ELR (cell line): ENCODE results near the gene TRAK1.
"Not testable (repeated sequence)": the region's sequence is repeated elsewhere in the genome, so short reads cannot be mapped to it uniquely, and the experiment has no call there.

Source experiments
- DNase-seq: peaks from one replicate; pipeline ENCODE4 v3.0.0-alpha.2; 2015; ENCODE audit warnings: low read depth

Gene TRAK1

DNA sequence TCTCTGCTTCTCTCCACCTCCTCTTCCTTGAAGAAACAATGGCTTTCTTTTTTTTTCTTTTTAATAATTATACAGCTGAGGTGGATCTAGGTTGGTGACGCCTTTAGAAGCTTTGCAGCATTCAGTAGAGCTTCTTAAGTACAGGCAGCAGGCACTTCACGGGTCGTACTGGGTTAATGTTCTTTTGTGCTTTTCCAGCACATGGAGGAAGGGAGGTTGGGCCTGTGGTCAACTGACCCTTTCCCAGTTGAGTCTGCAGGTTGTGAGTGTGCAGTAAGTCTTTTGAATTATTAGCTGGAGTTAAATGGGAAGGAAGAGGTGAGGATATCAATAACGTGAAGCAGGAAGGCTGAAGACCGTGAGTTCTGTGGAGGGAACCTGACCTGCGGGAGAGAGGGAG lies 7.0 kb downstream of the TRAK1 start:
- no peak for DNase-seq

DNA sequence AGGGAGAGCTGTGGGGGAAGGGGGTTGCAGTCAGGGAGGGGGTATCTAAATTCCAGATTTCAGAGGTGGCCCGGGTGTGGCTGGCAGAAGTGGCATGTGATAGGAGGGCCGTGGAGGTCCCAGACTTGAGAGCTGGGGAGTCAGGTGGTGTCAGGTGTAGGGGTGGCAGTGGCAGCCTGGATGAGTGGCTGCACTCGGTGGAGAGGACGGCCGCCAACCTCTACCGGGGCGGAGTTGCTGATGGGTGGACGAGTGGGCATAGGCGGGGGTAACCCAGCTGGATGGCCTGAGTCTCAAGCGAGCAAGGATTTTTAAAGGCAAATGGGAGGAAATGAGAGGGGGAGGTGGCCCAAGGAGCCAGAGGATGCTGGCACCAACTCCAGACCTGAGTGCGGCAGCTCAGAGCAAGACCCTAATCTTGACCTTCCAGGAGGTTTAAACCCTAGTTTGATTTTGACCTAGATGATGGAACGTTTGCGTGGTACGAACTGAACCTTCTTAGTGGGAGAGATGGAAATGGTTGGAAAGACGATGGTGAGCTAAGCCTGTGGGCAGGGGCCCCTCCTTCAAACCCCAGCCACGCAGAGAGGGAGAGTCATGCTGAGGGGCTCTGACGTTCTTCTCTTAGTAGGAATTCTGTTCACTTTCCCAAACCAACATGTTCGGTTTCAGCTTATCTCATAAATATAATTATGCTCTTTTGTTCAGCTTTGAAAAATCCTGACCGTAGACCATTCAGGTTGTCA lies 8.0 kb downstream of the TRAK1 start:
- DNase-seq = no peak

GRCh38 chr3:42101048-42101447 lies 9.9 kb downstream of the TRAK1 start:
- peak; percentile 62 for DNase-seq

DNA sequence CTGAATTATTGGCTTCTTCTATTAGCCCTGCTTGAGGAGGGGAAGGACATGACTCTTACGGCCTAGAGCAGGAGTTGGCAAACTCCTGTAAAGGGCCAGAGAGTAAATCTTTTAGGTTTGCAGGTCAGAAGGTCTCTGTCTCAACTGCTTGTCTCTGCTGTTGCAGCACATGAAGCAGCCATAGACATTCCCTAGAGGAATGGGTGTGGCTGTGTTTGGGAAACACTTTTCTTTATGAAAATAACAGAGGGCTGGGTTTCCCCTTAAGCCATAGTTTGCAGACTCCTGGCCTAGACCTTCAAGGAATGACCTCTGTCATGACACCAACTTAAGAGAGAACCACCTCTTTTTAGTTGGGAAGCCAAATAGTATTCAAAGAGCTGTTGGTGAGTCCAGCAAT lies 10.3 kb downstream of the TRAK1 start:
- DNase-seq = no peak

- no peak for DNase-seq
Observed at GRCh38 chr3:42102571-42102970, 11.4 kb downstream of the TRAK1 start.

- DNase-seq = not testable (repeated sequence)
Observed at GRCh38 chr3:42103921-42104665, 12.9 kb downstream of the TRAK1 start.

- not testable (repeated sequence) for DNase-seq
Observed at GRCh38 chr3:42105994-42106393, 14.8 kb downstream of the TRAK1 start.

DNA sequence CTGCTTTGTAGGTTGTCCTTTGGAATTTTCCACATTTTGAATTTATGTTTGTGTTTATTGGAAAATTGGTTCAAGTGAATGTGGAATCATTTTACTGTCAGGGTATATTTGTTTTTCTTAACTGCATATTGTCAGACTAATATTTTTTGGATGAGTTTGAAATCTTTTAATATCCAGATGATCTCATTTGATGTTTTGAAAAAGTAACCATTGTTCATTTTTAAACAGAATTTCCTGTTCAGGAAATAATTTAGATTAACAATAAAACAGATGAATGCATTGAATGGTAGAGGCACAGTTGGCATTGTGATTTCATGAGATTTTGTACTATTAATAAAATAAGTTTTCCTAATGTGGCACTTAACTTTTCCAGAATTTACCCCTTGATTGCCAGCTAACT lies 15.5 kb downstream of the TRAK1 start:
- DNase-seq = no peak

DNA sequence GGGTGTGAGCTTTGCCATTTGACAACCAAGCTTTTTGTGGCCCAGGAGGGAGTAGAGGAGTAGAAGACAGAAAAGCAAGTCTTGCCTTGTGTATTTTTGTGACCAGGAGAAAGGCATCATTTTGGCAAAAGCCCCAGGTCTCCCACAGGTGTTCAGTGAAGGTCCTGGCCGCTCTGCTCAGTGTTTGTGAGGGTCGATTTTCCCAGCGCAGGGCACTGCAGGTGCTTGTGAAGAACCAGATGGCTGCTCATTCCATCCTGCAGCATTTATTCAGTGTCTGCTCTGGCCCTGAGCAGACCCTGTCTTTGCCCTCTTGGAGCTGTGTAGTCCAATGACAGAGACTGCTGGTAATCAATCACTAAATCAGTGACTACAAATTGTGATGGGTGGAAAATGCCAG lies 19.5 kb downstream of the TRAK1 start:
- no peak for DNase-seq

- no peak for DNase-seq
Observed at GRCh38 chr3:42114130-42114725, 23.1 kb downstream of the TRAK1 start.

DNA sequence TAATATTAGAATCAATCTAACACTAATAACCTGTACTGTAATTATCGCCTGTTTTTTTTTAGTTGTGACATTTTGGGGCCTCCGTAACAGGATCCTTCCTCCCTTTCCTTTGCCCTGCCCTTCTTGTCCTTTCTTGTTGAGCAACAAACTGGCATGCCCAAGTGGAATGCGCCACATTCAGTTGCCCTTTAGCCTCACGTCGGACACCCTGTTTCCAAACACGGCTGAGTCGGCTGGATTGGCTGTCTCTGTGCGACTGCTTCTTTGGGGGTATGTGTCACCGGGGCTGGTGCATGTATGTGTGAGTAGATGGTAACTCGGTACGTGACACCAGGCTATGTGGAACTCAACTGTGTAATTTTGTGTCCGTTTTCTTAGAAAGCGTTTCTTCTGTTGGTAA lies 24.1 kb downstream of the TRAK1 start:
- no peak for DNase-seq

GRCh38 chr3:42115946-42116345 lies 24.8 kb downstream of the TRAK1 start:
- no peak for DNase-seq

- DNase-seq = peak; percentile 21
Observed at GRCh38 chr3:42116466-42116865, 25.3 kb downstream of the TRAK1 start.

- peak; percentile 79 for DNase-seq
Observed at GRCh38 chr3:42117175-42118008, 26.2 kb downstream of the TRAK1 start.

- DNase-seq = peak; percentile 62
Observed at GRCh38 chr3:42118762-42119361, 27.7 kb downstream of the TRAK1 start.

DNA sequence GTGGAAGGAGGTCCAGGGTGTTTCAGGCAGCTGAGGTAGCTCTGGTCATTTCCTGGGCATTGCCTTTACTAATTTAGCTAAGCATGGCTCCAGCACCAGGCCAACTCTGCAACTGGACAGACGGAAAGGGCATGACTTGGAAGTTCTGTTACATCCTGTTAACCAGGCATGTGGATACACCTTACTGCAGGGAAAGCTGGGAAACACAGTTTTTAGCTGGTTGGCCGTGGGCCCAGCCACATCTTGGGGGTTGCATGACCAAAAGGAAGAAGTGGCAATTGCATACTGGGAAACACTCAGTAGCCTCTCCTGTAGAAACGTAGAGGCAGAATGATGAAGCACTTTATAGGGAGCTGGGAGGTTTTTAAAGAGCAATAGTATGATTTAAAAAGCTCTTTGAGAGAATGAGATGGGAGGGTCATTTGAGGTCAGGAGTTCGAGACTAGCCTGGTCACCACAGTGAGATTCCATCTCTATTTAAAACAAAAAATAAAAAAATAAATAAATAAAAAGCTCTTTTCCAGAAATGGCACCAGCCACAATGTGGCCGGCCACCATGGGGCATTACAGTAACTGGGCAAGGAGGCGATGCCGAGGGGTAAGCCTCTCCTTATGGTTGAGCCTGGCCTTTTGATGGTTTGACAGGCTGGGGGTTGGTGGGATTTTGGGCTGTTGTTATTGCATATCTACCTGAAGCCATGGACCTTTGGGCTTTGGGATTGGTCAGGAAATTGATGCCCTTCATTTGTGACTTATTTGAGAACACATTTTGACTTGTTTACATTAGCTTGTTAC lies 28.6 kb downstream of the TRAK1 start:
- DNase-seq = no peak

GRCh38 chr3:42120866-42121265 lies 29.7 kb downstream of the TRAK1 start:
- peak; percentile 3 for DNase-seq

DNA sequence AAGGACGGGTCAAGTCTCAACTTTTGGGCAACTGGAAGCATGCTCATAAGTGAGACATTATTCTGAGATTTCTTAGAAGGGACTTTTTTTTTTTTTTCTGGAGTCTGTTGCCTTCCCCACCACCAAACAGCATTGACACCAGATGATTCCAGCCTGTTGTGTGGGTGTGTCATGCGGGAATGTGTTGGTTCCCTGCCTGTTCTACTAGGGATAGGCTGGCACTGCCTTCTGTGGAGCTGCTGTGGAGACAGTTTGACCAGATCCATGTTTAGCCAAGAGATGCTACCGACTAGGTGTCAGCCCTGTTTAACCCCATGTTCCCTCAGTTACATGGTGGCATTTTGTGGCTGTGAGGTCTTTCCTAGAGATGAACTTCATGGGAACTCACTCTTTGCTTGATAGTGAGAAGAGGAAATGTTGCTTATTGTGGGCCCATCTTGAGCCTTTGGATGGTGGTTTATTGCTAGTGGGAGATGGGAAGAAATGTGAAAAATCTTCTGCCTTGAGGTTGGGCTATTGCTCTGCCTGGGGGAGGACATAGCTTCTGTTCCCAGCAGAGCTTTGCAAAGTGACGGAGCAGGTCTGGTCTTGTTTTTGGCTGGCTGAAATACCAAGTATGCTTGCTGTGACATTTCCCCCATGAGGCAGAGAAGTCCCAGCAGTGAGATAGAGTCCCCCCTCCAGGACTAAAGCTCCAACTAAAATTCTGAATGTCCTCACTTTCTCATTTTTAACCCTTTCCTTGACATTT lies 31.3 kb downstream of the TRAK1 start:
- DNase-seq = peak; percentile 6

DNA sequence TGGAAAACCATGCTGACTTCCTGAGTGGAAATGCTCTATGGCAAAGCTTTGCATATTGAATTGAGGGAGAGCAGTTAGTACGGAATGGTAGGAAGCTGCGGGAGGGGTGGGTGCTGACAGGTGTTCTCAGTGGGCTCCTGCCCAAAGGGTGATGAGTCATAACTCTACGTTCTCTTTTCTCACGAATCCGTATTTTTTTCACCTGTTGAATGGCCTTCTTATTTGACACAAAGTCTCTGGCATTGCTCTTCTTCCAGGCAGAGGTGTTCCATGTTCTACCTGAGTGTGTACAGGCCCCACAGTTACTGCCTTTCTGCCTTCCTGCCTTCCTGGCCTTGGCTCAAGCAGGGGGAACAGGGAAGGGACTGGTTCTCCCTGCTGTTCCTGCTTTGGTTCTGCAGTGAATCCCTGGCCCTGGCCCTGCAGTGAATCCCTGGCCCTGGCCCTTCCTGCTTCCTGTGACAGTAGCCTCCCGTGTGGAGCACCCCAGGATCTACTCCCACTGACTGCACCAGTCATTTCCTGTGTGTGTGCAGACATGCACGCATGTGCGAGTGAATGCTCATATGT lies 31.9 kb downstream of the TRAK1 start:
- peak; percentile 68 for DNase-seq
